HG03103 (cell line): Measurements from ENCODE around the gene MSI2.

Experiments
- ATAC-seq: cut with Tn5 transposase; IDR thresholded peaks from one replicate; pipeline ENCODE4 v1.9.1; 2021; ENCODE audit warnings: low read depth; ENCODE audit not compliant: unreplicated experiment

Gene MSI2

DNA sequence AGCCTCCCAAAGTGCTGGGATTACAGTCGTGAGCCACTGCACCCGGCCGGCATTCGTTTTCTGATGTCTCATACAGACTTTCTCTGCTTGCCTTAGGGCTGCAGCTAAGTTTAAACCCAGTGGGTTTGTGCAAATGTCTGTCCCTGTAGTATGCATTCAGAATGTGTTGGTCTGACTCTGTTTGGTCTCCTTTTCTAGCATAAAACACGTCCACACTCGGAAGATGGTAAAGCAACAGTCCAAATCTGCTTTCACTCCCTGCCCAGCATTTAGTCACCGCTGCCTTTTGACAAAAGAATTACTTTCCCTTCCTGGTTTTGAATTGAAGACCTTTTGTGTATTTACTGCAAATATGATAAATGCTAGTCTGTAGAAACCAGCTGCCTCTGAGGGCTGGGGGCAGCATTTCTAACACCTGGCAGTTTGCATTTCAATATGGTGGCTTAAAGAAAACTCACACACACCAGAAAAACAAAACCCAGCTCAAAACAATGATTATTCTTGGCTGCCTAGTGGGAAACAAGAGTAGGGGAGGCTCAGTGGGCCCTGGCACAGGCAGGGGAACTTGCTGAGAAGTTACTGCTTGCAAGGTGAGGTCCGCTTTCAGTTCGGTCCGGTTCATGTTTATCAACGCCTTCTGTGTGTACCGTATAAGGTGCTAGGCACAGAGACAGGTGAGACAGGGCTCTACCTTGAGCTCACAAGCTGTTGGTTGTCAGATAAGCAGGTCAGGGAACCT is 56.9 kb downstream of the MSI2 start:
- ATAC-seq: no peak

GRCh38 chr17:57315061-57316015 is 59.0 kb downstream of the MSI2 start:
- ATAC-seq: no peak

DNA sequence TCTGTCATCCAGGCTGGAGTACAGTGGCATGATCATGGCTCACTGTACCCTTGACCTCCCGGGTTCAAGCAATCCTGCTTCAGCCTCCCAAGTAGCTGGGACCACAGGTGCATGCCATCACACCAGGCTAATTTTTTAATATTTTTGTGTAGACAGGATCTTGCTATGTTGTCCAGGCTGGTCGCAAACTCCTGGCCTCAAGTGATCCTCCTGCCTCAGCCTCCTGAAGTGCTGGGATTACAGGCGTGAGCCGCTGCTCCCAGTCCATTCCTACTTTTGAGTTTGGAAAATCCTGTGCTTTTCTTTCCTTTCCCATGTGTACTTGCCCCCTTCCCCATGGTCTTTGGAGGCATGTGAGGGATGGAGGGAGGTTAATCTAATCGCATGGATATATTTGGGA is 60.0 kb downstream of the MSI2 start:
- no peak for ATAC-seq

DNA sequence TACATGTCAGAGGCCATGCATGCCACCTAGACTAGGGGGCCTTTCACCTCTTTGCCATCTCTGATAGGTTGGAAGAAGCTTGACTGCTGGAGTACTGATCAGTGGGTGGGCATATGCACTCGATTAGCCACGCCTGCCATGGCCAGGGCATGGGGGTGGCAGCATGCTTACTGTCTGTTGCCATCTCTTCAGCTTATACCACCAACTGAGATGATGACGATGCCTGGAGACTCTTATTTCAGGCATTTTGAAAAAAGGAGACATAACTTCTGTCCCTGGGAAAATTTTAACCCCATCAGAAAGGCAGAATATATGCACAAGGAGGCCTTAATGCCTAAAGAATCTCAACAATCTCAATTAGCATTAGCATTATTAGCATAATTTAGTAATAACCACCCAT is 60.8 kb downstream of the MSI2 start:
- no peak for ATAC-seq

GRCh38 chr17:57318913-57319312 is 62.6 kb downstream of the MSI2 start:
- no peak for ATAC-seq

DNA sequence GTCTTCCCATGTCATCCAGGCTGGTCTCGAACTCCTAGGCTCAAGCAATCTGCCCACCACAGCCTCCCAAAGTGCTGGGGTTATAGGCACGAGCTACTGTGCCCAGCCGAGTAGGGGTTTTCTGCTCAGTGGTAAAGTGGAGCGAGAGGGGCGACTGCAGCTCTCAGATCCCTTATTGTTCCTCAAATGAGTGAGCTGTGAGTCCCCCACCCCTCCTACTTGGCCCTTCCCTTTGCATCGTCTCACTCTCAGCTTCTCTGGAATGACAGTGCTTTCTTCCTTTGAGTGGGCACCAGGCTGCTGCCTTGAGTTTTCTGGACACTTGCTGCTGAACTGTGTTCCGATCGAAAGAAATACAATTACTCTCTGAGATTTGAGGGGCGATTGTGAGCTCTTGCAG is 63.5 kb downstream of the MSI2 start:
- no peak for ATAC-seq

DNA sequence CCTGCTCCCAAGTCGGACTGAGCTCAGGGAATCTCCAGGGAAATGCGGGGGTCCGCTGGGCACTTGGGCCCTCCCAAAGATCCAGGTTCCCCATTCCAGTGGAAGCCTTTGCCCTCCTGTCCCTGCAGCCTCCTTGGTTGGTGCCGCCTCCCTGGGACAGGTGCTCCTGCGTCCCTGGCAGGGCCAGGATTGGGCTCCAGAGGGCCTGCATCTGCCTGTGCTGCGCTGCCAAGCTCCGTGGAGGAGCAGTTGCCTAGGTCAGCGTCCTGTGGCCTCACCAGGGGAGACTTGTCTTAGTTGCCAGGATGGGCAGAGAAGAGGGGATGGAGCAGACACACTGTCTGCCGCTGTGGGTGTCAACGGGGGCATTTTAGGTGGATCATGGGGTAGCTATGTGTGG is 67.1 kb downstream of the MSI2 start:
- ATAC-seq: no peak

- no peak for ATAC-seq
These were observed 67.7 kb downstream of the MSI2 start for GRCh38 chr17:57324060-57324459.

DNA sequence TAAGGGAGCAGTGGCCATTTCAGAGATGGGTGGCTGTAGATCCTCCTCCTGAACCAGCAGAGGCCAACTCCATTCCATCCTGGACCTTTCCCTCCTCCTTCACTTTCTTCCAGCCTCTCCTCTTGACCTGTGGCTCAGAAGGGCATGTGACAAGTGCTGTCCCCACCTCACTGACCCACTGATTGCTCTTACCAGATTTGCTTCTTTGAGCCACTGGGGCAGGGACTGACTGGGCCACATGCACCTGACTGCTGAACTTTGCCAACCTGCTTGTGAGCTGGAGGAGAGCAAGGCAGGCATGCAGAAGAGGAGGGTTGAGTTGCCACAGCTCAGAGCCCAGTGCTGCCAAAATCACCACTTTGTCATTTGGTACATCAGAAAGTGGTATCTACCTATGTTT is 68.3 kb downstream of the MSI2 start:
- no peak for ATAC-seq

- no peak for ATAC-seq
These were observed 70.0 kb downstream of the MSI2 start for GRCh38 chr17:57326336-57326735.

- ATAC-seq: no peak
These were observed 70.4 kb downstream of the MSI2 start for GRCh38 chr17:57326764-57327163.

DNA sequence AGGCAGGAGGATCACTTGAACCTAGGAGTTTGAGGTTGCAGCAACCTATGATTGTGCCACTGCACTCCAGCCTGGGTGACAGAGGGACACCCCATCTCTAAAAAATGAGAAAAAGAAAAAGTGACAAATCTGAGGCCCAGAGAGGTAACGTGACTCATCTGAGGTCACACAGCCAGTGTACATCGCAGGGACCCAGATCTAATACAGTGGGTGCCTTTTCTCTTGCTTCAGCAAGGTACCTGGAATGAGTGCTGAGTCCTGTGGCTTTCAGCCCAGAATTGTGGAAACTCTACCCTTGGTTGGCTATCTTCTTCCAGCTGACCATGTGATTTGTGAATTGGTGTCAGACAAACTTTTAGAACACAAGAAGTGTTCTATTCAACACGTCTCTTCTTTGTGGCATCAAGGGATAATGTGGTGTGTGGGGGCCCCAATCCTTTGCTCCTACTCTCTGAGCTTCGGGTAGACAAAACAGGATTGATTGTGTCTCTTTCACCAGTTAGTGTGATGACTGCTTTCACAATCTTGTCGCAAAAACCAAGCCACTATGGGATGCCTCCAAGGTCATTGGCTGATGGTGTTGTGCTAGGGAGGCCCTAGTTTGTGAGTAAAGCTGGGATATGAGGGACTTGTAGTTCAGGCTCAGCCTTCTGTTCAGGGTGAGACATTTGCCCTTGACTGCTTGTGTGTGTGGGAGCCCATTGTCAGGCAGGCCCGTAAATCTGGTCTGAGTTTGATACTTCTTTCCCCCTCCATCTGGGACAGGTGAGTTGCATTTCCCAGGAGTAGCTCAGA is 71.0 kb downstream of the MSI2 start:
- ATAC-seq: no peak

DNA sequence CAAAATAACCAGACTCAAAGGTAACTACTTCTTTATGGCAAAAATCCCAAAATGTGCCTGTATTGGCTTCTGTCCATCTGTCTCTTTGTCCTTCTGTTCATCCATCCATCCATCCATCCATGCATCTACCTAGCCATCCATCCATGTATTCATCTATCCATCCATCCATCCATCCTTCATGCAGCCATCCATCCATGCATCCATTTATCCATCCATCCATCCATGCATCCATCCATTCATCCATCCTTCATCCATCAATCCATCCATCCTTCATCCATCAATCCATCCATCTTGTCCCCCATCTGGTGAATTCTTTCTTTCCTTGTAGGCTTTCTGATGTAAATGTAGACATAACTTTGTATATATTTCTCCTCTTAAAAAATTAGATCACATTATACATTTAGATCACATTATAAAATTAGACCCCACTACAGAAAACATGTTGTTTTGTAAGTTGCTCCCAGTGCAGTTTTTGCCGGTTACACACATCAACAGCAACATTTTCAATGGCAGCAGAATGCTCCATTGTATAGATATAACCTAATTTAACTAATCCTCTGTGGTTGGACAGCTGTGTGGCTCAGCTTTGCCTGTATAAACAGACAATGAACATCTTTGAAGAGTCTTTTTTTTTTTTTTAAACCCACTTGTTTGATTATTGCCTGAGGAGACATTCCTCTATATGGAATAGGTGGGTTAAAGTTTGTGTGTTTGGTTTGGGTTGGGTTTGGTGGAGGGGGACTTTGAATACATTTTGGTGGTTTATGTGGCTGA is 72.0 kb downstream of the MSI2 start:
- ATAC-seq: no peak

DNA sequence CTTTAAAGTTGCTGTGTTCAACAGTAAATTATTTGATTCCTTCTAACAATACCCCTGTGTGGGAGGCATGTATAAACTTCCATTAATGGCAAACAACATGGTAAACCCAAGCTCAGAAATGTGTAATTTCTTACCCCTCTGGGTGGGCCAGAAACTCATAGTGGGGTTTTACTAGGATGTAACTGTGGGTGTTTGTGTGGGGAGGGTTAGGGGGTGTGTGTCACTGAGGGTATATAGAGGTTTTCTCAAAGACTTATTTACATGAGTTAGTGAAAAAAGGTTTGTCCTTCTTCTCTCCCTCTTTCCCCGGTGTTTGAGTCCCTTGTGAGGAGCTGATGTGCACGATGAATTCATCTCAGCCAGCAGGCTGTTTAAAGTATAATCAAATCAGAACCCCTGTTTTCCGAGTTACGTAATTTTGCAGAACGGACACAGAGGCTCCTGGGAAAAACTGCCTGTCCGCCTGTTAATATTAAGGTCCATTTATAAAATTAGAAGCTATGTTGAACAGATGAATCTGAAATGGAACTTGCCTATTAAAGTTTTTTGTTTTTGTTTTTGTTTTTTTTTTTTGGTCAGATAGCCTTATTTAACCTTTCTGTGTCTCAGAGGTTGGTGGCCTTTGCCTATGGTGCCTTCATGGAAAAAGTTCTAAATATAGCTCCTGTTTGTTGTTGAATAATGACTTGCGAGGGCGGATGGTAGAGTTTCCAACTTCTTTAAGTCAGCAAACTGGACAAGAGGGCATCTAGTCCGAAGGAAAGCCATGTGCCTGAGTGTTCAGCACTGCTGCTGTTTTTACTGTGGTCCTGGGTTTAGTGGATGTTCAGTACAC is 73.3 kb downstream of the MSI2 start:
- no peak for ATAC-seq

- no peak for ATAC-seq
These were observed 74.3 kb downstream of the MSI2 start for GRCh38 chr17:57330587-57330986.

DNA sequence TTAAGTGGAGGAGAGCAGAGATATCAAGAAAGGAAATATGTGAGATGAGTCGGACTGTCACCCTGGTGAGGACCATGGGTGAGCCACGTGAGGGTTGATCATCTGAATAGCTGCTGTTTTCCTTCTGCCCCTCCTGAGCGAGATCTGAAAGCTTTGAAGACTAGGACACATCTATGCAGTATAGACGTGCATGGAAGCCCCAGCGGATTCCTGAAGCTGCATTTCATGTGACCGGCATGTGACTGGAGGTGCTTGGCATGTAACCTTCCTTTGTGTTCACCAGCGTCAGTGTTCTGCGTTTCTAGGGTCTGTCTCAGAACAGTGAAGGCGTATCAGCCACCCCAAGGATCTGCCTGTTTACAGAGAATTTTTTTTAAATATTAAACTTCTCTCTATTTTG is 75.1 kb downstream of the MSI2 start:
- ATAC-seq: no peak

- no peak for ATAC-seq
These were observed 76.2 kb downstream of the MSI2 start for GRCh38 chr17:57332501-57332900.

GRCh38 chr17:57335195-57335792 is 79.0 kb downstream of the MSI2 start:
- ATAC-seq: no peak

DNA sequence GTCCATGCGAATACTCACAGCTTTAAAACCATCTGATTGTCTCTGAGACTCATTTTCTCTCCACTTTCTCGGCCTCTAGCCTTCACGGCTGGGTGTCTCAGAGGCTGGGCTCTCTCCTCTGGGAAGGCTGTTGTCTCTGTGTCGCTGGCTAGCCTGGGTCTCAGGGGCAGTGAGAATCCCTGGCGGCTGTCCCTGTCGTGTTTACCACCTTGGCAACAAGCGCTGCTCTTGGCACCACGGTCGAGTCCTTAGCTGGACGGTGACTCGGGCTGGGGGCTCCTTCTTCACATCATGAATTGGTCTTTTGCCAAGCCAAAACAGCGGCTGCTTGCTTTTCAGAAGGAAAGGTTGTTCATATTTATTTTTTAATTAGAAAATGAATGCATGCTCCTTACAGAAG is 81.1 kb downstream of the MSI2 start:
- no peak for ATAC-seq
